GM19238 (cell line): Measurements from ENCODE around the gene AQP3.
"Not testable (repeated sequence)": the region's sequence is repeated elsewhere in the genome, so short reads cannot be mapped to it uniquely, and the experiment has no call there.

ENCODE experiments used
- DNase-seq: peaks from one replicate; pipeline ENCODE4 v3.0.0; 2011; ENCODE audit warnings: low spot score; ENCODE audit not compliant: insufficient read length

Gene AQP3

DNA sequence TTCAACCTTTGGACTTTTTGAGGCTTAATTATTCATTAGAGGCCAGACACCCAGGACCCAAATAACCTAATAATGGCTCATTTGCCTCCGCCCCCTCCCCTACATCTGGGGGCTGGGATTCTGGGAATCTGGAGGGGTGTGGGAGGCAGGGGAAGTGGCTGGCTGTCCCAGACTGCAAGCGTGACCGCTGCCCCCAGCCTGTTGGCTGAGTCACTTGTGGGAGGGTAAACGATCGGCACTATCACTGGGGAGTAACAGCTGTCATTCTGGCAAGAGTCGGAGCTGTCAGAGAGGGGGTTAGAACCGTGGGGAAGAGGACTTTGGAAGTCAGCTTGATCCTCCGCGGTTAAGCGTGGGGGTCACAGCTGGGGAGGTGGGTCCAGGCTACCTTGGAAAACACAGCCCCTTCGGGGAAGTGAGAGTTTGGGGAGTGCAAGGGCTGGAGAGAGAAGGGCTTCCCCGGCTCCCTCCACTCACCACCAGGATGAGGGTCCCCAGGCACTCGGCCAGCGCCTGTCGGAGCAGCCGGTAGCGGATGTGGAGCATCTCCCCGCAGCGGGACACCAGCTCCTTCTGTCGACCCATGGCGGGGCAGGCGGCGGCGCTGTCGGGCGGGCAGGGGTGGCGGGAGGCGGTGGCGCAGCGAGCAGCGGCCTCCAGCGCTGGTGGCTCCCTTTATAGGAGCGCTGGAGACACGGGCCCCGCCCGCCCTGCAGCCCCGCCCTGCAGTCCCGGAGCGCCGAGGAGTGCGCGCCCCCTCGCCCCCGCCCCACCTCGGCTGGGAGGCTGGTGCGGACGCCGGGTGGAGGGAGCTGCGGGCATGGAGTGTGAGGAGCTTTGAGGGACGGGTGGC is at the start of gene AQP3:
Gene AQP3 (minus strand): TSS at position 648 of the 853 bp plus-strand sequence. CDS start 63 bp downstream, at position 585.
- DNase-seq: peak; percentile 54

DNA sequence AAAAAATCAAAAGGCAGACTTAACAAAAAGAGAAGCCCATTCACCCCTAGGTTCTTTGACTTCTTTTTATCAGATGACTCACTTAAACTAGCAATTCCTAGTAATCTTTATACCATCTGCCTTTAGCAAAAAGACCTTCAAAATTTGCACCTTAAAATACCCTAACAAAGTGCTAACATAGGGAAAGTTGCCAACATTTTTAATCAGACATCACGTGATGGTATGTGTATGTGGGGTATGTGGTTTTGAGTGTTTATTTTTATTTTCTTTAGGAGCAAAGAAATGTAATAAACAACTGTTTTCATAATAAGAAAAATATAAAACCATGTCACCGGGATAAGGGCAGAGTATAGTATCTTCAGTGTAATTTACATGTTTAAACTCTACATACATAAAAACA is 46.4 kb upstream of the AQP3 start:
- DNase-seq: not testable (repeated sequence)

DNA sequence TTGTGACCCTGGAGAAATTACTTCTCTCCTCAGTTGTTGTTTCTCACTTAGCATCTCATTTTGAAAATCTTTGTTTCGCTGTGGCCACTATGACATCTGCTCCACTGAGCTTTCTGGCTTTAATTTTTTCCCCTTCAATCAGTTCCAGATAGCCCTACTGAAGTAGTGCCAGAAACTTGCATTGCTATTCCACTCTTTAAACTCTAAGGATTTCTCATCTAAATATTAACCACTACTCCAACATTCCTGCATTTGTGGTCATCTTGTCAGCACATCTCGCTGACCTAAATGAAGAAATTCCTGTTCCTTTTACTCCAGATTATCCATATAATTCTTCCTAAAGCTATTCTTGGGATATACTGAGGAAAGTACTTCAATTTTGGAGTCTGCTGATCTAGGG is 41.7 kb upstream of the AQP3 start:
- no peak for DNase-seq

DNA sequence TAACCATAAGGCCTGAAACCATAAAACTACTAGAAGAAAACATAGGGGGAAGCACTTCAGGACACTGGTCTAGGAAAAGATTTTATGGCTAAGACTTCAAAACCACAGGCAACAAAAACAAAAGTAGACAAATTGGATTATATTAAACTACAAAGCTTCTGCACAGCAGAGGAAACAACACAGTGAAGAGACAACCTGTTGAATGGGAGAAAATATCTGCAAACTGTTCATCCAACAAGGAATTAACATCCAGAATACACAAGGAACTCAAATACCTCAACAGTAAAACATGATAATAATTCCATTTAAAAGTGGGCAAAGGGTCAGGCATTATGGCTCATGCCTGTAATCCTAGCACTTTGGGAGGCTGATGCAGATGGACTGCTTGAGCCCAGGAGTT is 37.9 kb upstream of the AQP3 start:
- not testable (repeated sequence) for DNase-seq

DNA sequence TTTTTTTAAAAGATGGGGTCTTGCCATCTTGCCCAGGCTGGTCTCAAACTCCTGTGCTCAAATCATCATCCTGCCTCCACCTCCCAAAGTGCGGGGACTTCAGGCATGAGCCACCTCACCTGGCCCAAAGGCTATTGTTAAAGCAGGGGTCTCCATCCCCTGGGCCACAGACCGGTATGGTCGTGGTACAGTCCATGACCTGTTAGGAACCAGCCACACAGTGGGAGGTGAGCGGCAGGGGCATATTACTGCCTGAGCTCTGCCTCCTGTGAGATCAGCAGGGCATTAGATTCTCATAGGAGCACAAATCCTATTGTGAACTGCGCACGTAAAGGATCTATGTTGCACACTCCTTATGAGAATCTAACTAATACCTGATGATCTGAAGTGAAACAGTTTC is 33.6 kb upstream of the AQP3 start:
- DNase-seq: no peak

DNA sequence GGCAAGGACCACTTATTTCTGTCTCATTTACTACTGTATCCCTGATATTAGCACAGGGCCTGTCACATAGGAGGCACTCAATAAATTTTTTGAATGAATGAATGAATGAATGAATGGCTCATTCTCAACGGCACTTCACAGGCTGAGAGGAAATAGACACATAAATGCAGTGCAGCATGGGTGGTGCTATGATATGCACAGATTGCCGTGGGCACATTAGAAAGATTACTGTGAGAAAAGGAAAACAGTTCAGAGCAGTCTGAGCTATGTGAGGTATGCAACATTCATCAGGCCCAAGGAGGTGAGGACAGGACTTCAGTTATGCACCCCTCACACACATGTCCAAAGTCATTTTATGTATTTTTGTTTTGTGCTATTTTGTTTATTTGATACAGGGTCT is 32.7 kb upstream of the AQP3 start:
- DNase-seq: no peak

DNA sequence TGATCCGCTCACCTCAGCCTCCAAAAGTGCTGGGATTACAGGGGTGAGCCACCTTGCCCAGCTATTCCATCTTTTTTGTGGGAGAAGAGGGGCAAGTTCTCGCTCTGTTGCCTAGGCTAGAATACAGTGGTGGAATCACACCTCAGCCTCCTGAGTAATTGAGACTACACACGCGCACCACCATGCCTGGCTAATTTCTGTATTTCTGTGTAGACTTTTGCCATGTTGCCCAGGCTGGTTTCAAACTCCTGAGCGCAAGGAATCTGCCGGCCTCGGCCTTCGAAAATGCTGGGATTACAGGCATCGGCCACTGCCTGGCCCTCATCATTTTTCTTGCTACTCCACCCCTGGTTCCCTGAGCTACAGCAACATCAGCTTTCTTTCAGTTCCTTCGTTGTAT is 29.1 kb upstream of the AQP3 start:
- no peak for DNase-seq

DNA sequence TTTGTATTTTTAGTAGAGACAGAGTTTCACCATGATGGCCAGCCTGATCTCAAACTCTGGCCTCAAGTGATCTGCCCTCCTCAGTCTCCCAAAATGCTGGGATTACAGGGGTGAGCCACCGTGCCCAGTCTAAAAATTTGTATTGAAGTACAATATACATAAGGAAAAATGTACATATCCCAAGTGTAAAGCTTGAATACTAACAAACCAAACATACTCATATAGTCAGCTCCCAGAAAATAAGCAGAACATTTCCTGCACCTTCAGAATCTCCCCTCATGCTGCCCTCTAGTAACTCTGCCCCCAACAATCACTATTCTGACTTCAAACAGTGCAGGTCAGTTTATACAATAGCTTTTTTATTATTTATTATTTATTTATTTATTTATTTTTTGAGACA is 28.0 kb upstream of the AQP3 start:
- DNase-seq: no peak

DNA sequence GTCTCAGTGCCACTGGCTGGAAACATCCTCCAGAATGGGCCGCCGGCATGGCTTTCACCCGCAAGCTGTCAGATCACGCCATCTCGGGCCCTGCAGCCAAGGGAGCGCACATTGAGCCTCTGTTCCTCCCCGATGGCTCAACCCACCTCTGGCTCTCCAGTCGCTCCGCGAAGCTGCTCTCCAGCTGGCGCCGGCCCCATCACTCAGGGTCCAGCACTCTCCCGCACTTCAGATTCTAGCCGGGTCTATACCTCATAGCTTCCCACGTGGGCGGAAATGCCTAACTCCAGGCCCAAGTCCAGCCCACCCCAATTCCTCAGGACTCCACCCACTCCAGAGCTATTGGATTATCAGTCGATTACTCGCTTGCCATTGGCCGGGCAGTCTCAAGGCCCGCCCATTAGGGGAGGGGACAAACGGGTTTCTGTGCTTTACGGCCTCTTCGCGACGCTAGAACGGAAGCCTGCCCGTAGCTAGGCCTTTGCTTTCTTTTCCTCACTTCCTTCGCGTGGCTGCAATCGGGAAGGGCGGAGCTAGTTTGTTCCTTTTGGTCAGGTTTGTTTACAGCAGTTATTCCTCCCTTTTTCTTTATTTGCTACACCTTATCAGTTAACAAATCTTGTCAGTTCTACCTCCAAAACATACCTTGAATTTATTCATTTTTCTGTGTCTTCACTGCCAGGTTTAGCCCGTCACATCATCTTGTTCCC is 26.4 kb upstream of the AQP3 start, which contains the start of gene NOL6:
Gene NOL6 (minus strand): TSS at position 282 of the 710 bp plus-strand sequence. CDS start 82 bp downstream, at position 200.
- DNase-seq: peak; percentile 96

DNA sequence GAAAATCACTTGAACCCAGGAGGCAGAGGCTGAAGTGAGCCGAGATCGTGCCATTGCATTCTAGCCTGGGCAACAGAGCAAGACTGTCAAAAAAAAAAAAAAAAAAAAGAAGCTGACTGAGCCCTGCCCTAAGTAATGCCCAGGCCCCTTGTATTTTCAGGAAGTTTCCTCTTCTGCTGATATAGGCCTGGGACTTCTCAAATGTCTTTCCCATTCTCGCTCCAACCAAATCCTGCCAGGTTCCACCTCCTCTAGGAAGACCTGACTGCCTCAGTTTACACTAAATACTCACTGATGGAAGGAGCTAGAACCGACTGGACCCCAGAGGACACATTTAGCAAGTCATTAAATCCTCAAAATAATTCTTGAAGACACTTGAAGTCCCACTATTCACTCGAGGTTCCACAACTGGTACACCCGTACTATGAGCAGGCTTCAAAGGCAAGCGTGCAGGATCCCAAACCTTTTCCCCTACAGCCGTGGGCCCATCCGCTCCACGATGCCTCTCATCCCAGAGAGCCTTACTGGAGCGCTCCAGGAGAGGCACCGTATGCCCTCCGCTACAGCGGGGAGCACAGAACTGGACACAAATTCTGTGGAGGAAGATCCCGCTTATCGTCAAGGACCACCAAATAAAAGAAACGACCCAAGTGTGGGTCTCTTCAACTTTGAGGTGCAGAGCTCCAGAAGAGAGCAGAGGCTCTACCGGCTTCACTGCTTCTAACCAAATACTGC is 25.7 kb upstream of the AQP3 start:
- no peak for DNase-seq

DNA sequence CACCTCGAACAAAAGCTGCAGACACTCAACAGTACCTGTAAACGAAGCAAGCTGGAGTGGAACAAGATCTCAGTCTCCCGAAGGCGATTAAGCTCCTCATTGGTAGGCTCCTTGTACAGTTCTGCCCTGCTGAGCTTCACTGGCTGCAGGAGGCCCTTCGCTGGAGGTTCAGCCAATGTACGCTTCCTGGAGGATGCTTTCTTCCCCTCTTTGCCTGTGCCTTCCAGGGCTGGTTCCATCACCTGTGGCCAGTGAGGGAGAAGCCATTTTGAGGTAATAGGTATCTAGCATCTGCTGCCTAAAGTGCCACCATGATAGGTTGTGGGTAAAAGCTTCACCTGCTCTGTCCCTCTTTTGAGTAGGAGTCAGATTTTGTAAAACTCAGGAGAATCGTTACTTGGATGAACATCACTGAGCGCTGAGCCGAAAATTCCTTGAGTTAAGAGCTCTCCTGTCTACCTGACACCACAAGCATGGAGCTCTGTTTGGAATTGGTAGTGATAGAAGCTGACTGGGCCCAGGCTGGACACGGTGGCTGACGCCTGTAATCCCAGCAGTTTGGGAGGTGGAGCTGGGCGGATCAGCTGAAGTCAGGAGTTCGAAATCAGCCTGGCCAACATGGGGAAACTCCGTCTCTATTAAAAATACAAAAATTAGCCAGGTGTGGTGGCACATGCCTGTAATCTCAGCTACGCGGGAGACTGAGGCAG is 24.9 kb upstream of the AQP3 start:
- no peak for DNase-seq

DNA sequence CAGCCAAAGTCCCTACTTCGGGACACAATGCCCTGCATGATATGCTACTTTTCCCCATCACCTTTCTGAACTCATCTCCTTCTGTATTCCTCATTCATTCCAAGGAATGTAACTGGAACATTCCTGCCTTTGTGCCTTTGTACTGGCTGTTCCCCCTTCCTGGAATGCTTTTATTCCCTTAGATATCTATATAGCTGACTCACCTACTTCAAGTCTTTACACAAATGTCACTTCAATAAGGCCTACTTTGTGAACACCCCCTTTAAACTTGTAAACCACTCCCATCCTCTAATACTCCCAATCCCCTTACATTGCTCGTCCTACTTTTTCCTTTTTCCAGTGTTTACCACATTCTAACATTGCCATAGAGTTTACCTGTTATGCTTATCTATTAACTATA is 24.0 kb upstream of the AQP3 start:
- no peak for DNase-seq

DNA sequence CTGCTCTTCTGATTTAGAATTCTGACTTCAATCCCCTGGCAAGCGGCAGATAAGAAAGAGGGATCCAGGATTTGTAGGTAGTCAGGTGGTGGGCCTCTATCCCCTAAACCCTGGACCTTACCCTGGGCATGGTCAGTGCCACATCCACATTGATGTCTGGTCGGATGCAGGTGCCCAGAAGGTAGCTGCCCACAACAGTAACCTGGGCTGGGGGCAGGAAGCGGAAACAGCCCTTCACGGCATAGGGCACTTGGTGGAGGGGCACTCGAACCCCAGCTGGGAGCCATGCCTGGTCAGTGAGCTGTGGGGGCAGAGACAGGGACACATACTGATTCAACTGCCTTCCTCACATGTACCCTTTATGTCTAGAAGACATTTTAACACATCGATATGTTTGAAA is 22.5 kb upstream of the AQP3 start:
- DNase-seq: no peak

DNA sequence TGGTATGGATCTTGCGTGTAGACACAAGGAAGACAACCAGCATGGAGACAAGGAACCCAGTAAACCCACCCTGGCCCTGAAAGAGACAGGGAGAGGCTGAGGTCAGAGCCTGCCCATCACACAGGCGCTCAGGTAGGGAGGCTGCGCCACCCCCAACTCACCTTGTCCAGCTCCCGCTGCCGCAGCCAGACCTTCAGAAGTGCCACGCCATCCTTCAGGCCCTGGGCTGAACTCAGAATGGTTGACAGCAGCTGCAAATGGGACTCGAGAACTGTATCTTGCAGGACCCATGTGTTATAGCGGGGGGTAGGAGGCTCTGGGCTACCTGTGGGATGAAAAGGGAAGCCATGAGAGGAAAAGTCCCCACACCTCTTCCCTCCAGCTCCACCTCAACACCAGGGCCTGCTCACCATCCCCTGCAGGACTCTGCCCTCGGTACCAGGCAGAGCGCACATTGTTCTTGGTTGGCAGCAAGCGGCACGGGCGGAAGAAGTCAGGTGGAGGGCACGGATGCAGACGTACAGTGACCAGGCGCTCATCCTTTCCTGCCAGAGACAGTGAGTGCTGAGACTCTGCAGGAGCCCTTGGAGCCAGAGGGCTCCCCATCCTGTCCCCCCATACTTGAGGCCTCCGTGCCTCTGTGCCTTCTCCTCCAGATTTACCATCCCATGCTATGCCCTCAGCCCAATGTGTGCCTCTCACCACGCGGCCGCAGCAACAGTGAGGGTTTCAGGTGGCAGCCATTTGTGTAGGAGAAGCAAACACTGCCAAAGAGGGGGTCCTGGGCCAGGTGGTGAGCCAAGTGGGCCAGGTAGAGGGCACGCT is 21.6 kb upstream of the AQP3 start:
- DNase-seq: no peak

DNA sequence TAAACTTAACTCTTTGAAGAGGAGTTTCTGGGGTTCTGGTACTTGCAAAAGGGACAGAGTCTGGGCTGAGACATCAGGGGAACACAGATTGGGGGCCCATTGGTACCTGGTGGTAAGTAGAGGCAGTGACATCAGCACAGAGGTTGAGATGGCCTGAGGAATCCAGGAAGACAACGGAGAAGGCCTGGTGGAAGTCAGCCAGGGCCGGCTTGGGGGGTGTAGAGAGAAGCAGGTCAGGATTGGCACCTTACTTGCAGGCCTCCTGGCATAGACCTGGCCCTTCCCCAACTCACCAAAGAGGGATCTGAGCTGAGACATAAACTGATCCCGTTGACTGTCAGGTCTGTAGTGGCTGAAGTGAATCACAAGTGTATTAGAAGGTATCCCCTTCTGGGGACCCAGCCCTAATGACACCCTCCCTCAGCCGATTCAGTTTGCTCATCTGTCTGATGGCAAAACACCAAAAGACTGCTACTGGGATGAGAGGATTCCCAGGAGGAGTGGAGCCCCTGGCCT is 20.9 kb upstream of the AQP3 start:
- DNase-seq: no peak

DNA sequence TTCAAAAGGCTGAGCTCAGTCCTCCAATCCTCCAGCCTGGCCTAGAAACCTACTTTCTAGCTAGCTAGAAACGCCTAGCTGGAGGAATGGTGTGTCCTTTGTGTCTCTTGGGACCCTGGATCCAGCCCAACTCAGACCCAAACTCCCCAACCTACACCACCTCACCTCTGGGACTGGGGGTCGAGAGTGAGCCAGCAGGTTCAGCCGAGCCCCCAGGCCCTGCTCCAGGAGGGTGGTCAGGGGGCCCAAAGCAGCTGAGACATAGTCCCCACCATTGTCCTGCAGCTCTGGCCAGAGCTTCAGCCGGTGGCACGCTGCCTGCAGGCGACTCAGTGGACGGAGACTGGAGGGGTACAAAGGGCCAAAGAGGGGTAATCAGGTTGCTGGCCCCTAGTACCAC is 20.1 kb upstream of the AQP3 start:
- DNase-seq: no peak

DNA sequence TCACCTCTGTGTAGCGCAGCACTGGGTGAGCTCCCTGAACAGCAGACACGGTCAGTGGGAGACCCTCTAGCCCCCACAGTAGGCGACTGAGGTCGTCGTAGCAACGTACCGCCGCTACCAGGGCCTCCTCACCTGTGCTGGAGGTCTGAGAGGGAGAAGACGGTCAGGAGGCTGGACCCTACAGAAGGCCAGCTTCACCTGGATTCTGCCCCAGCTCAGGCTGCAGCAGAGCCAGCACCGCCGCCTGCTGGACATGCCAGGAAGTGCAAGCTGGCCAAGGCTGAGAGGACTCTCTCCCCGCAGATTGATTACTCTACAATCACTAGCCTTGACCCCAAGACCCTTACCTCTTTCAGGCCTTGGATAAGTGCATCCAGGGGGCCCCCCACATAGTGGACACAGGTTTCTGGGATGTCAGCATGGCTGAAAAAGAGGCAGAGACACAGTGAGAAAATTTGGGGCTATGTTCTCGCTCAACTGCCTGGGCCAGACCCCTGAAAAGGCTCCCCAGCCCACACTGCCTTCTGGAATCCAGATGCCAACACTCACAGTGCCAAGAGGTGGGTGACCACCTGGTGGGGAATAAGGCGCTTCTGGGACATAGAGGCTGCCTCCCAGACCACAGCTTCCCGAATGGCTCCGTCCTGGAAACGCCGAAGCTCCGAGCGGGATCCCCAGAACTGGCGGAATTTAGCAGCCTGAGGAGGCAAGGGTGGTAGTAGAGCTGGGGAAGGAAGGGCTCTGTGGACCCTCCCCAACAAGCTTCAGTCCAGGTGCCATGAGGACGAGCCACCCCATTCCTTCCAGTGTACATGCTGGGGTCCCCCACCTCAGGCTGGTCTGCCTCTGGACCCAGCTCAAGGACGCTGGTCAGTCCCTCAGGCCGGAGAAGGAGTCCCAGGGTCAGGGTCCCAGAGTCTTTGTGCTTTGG is 19.4 kb upstream of the AQP3 start:
- DNase-seq: peak; percentile 70

DNA sequence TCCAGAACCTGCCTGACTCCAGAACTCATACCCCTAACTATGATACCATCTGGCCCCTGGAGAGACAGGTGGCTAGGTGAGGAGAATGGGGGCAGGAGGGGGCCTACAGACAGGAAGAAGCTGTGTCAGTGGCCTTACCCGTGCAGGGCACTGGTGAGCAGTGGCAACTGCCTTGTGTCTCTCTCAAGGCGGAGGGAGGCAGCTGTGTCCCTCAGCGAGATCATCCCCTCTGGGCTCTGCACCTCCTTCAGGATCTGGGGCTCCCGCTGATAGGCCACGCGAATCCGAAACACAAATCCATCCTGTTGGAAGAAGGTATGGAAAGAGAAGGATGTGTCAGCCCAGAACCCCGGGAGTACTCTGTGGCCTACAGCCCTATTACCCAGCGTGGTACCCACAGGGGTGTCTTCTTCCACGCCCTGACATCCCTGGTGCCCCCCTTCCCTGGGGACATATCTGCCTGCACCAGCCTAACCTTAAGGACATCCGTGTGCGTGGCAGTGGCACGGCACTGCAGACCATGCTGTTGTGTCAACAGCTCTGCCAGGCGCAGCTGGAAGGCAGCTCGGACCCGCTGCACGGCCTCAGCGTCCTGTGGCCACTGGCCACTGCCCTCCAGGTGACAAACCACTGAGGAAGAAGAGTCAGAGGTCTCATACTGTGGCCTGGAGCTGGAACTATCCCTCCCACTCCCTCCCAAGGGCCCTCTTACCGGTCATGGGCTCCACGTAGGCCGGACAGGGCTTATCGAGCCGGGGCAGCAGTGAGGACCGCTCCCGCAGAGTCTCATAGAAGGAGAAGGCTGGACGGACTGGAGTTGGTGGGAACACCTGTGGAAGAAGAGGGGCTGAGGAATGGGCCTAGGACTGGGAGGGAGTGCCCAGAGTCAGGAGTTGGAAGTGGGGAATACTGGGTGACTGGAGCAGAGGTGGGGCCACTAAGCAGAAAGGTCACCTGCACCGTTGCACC is 18.5 kb upstream of the AQP3 start:
- DNase-seq: peak; percentile 0
